ENCODE data around the gene CAMSAP2. TPM values are rescaled to one million over a fixed set of nuclear protein-coding genes. Genes with fewer than 3 reads are reported as not detected.

The CAMSAP2 gene
- total and polyA plus RNA-seq, 2 of the 4 experiments (the other 2 are of a cell fraction): 8.3 to 29.4 TPM

DNA sequence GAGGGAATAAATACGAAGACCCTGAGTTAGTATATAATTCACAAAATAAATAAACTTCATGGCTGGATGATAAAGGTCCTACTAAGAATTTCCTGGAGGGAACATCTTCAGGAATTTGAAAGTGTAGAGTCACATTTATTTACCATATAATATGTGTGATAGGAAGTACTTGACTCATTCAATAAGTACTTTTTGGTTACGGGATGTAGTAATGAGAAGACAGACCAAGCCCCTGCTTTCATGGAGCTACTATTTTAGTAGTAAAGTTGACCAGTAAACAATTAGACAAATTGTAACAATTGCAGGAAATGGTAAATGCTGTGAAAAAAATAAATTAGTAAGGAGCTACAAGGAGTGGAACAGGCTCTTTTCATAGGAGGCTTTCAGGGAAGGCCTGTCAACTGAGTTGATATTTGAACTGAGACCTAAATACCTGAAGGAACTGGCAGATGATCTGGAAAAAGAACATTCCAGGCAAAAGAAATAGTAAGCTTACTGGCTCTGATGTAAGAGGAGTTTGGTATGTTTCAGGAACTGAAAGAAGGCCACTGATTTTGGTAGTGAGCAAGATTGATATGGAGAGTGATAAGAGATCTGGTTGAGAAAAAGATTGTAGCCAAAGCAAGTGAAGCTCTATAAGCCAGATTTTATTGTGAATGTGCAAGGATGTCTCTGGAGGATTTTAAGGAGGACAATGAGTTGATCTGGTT, 36.2 kb downstream of the CAMSAP2 start:
- H3K27ac ChIP-seq (ENCODE audit: insufficient read depth, low read length): no peak overlapping the region
- DNase-seq (peak; percentile 19), ATAC-seq (ENCODE audit: low read depth) (peak; percentile 63)
- ChIA-PET CTCF (no interaction called here), POLR2A (ENCODE audit: unreplicated experiment) (interaction anchor here (0.6 kb wide), 1 partner anchor 127 kb away, joined by 3 read pairs; no protein-coding TSS in a partner anchor)
- no peak overlapping the region for H2BK120ac ChIP-seq (ENCODE audit: low read depth, low read length)
- no peak overlapping the region for H2AK9ac ChIP-seq (replicated peaks; ENCODE audit: low read depth, low read length, poor library complexity)
- no peak overlapping the region for H3K4ac ChIP-seq (ENCODE audit: low read depth, low read length)
- H3K9me3 ChIP-seq (ENCODE audit: control insufficient read depth, insufficient read depth, low read length): no peaks in the 10 kb centered on the region
- no peak overlapping the region; the same call in 1 of the 2 replicates for H3K23ac ChIP-seq (ENCODE audit: low read depth, low read length)
- no peak overlapping the region for H2AFZ ChIP-seq (replicated peaks; ENCODE audit: low read length, poor library complexity)
- in situ Hi-C loops (cut with MboI; ENCODE audit: low sequenced_read_pairs) (no loop called here), intact Hi-C loops (cut with micrococcal nuclease) (no loop called here), dilution Hi-C loops (cut with HindIII; ENCODE audit: low sequenced_read_pairs, unreplicated experiment) (no loop called here)
- H2BK15ac ChIP-seq (ENCODE audit: low read depth, low read length): no peak overlapping the region
- no peak overlapping the region for H2AK5ac ChIP-seq (ENCODE audit: low read depth, low read length)
- peaks cover 10% of the 10 kb centered on the region for H3K4me1 ChIP-seq (ENCODE audit: control insufficient read depth, insufficient read depth, low read length)
- peak overlapping the region; percentile 12 for H2BK5ac ChIP-seq (ENCODE audit: low read depth, low read length, poor library complexity, severe bottlenecking)
- WGBS, 2 experiments (ENCODE audit: extremely low coverage in 2 of 2, insufficient read length in 1 of 2): no CpG with 5 or more reads among the region's 2 CpGs
- H3K27me3 ChIP-seq (ENCODE audit: control insufficient read depth, insufficient read depth, low read length): no peaks in the 10 kb centered on the region
- peaks cover 8 to 57% of the 10 kb centered on the region in 2 experiments for H3K79me1 ChIP-seq (ENCODE audit: low read depth in 1 of 2, low read length in 2 of 2)
- peaks cover 5% of the 10 kb centered on the region; the same call in 1 of the 2 replicates for H3K36me3 ChIP-seq (ENCODE audit: control insufficient read depth, insufficient read depth, low read length)
- no peak overlapping the region for H3K56ac ChIP-seq (ENCODE audit: extremely low read depth, insufficient read depth, low read length)
- H4K20me1 ChIP-seq (ENCODE audit: insufficient read depth, low read length): peaks cover 28% of the 10 kb centered on the region
- H4K5ac ChIP-seq (ENCODE audit: low read depth, low read length): no peak overlapping the region
- H3K9me1 ChIP-seq (ENCODE audit: insufficient read depth, low read length): peaks cover 8% of the 10 kb centered on the region
- no peak overlapping the region for H4K91ac ChIP-seq (ENCODE audit: insufficient read depth, low read depth, low read length)
- H2BK20ac ChIP-seq (ENCODE audit: low read depth, low read length): no peak overlapping the region
- no peak overlapping the region for H4K8ac ChIP-seq (ENCODE audit: low read depth in 2 of 2, low read length in 2 of 2)
- BruUV-seq (replicated peaks): no TSS peak
- no peak overlapping the region for H3K18ac ChIP-seq (ENCODE audit: low read depth, low read length)
- H3K9ac ChIP-seq (ENCODE audit: low read depth, low read length): no peak overlapping the region
- no peak overlapping the region for H3K4me3 ChIP-seq (ENCODE audit: insufficient read depth, low read depth, low read length)
- TF ChIP-seq BHLHE40 (IDR thresholded peaks at IDR 0.05; ENCODE audit: low read depth, low read length) (no peak), MAZ (IDR thresholded peaks at IDR 0.05; ENCODE audit: borderline replicate concordance, low read depth, low read length) (no peak), MXI1 (IDR thresholded peaks at IDR 0.05; ENCODE audit: borderline replicate concordance, low read depth, low read length) (no peak), CTCF (conservative IDR thresholded peaks at IDR 0.05; ENCODE audit: low read depth, low read length) (no peak), CHD1 (IDR thresholded peaks at IDR 0.05; ENCODE audit: low read depth, low read length) (no peak), USF2 (IDR thresholded peaks at IDR 0.05; ENCODE audit: low read depth, low read length) (no peak), CEBPB (IDR thresholded peaks at IDR 0.05; ENCODE audit: low read depth, low read length) (no peak), RAD21 (IDR thresholded peaks at IDR 0.05; ENCODE audit: low read length) (no peak), RCOR1 (IDR thresholded peaks at IDR 0.05; ENCODE audit: insufficient replicate concordance, low read length) (no peak), MAFK (IDR thresholded peaks at IDR 0.05; ENCODE audit: low read depth, low read length) (no peak), RFX5 (IDR thresholded peaks at IDR 0.05; ENCODE audit: low read depth, low read length) (no peak), POLR2A (IDR thresholded peaks at IDR 0.05; ENCODE audit: low read depth, low read length) (no peak), SMC3 (IDR thresholded peaks at IDR 0.05; ENCODE audit: low read depth, low read length) (no peak), NFE2L2 (IDR thresholded peaks at IDR 0.05; ENCODE audit: low read depth, low read length) (no peak), FOS (IDR thresholded peaks at IDR 0.05; ENCODE audit: low read depth, low read length) (no peak)
- TF ChIP-seq, protein P1, sequence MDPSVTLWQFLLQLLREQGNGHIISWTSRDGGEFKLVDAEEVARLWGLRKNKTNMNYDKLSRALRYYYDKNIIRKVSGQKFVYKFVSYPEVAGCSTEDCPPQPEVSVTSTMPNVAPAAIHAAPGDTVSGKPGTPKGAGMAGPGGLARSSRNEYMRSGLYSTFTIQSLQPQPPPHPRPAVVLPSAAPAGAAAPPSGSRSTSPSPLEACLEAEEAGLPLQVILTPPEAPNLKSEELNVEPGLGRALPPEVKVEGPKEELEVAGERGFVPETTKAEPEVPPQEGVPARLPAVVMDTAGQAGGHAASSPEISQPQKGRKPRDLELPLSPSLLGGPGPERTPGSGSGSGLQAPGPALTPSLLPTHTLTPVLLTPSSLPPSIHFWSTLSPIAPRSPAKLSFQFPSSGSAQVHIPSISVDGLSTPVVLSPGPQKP (IDR thresholded peaks at IDR 0.05; ENCODE audit: borderline replicate concordance, low read depth, low read length): no peak
- H3K14ac ChIP-seq (replicated peaks; ENCODE audit: low read depth, low read length): no peak overlapping the region
- H3K4me2 ChIP-seq (ENCODE audit: low read depth, low read length): peak overlapping the region; percentile 57; the same call in 1 of the 2 replicates

Measured in IMR-90 (cell line).